Hematopoietic multipotent progenitor cell treated with erythropoietin and hydrocortisone succinate and interleukin-3 and kit ligand, for 6 days (in vitro differentiated cells): ENCODE results near the gene UBE2B.

Source experiments
- DNase-seq: peaks from one replicate; pipeline ENCODE4 v3.0.0-alpha.2; 2015

UBE2B gene

GRCh38 chr5:134438721-134439123 lies 67.4 kb downstream of the UBE2B start:
- DNase-seq = no peak

DNA sequence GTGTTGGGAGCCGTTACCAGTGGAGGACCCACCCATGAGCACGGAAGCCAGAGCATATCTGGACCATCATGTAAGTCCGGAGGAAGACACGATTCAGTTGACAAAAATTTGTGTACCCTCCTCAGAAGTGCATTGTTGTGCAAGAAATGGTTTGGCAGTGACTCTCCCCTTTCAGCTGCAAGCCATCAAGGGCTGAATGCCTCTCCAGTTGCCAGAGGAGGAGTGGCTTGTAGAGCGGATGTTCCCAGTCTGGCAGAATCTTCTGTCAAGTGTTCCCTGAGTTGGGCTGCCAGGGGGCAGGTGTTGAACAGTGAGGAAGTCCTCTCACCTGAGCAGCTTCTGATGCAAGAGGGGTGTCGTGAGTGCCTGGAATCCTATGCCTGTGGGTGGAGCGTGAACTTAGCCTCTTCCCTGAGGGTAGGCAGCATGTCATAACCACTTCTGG lies 67.9 kb downstream of the UBE2B start:
- DNase-seq = no peak

DNA sequence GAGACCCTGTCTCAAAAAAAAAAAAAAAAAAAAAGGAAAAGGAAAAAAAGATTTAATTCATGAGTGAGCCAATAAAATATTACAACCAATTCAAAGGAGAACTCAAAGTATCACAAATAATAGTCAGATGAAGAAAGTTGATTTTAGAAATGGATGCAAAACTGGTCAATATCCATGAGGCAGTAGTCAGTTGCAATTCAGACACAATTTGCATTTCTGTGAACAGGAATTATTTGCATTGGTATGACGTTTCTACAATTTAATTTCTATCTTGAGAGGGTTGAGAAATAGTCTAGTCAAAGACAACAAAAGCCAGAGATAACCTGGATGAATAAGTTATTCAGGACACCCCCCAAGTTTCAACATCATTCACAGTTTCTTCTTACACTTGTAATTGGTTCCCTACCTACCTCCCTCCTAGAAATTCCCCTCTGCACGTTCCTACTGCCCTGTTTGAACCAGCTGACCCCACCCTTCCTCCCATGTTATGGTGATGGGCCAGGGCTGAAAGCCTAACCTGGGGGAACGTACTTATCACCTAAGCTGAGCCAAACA lies 68.9 kb downstream of the UBE2B start:
- no peak for DNase-seq
